K562 (cell line): ENCODE measurements around the gene VPS13D. TPM values are rescaled to one million over a fixed set of nuclear protein-coding genes. Genes with fewer than 3 reads are reported as not detected.

ENCODE experiments used
- ATAC-seq: fragments of 200-7000 bp; cut with Tn5 transposase; 3 replicates; pipeline ENCODE4 v1.9.1; 2020; ENCODE audit warnings: moderate library complexity
- BruUV-seq: library from RNA; stranded (reverse); fragments of 400-500 nt; replicated peaks from 2 replicates; lab custom pipeline; 2021; lab: Mats Ljungman, UMichigan
- CTCF ChIA-PET: fragments of 300-600 bp; formaldehyde crosslinking; extraction: SDS; loops from one replicate; lab custom pipeline; 2021; ENCODE audit warnings: low intra/inter-chr PET ratio; lab: Yijun Ruan, JAX
- POLR2A ChIA-PET: fragments of 300-600, 350-650 bp; sonication (Branson Sonifier 250); formaldehyde crosslinking; extraction: SDS; loops from one replicate; lab custom pipeline; 2021; ENCODE audit warnings: antibody characterized with exemption, inconsistent platforms; lab: Yijun Ruan, JAX
- DNase-seq, 4 experiments: peaks; one replicate each; pipeline versions ENCODE4 v3.0.0 to v3.0.0-alpha.2; 2011 to 2018; ENCODE audit warnings: low spot score in 3 of 4, mixed read lengths in 3 of 4; ENCODE audit errors: extremely low read depth in 1 of 4
- FAIRE-seq: peaks from 2 replicates; lab custom pipeline; 2011; peaks lifted over from hg19 to GRCh38; lab: Jason Lieb, UNC
- H2AFZ ChIP-seq: 2 replicates; pipeline ENCODE4 v1.6.0; 2011; ENCODE audit warnings: low read depth, low read length, control low read depth, inconsistent platforms
- H3K27ac ChIP-seq: fragments of 200-600 bp; 3 replicates; pipeline ENCODE4 v1.8.0; 2011; ENCODE audit warnings: low read depth, mild to moderate bottlenecking, control low read depth, inconsistent platforms, low read length, moderate library complexity, mixed read lengths; ENCODE audit errors: extremely low read depth
- H3K27me3 ChIP-seq, 2 experiments: fragments of 300-600 bp in 1 of 2; 2 replicates in 1 of 2; 3 replicates in 1 of 2; pipeline versions ENCODE4 v1.6.0 to v1.8.0; 2011; ENCODE audit warnings: inconsistent platforms in 2 of 2, low read length in 2 of 2, mild to moderate bottlenecking in 1 of 2, mixed read lengths in 1 of 2, moderate library complexity in 1 of 2; ENCODE audit not compliant: control insufficient read depth in 2 of 2, insufficient read depth in 2 of 2
- H3K36me3 ChIP-seq: fragments of 300-600 bp; 3 replicates; pipeline ENCODE4 v1.8.0; 2011; ENCODE audit warnings: mild to moderate bottlenecking, low read length, inconsistent platforms; ENCODE audit not compliant: control insufficient read depth, insufficient read depth
- H3K4me1 ChIP-seq, 2 experiments: fragments of 200-600 bp in 1 of 2; replicated peaks in 1 of 2; 2 replicates in 1 of 2; 3 replicates in 1 of 2; pipeline versions ENCODE4 v1.5.1 to v1.8.0; 2011; ENCODE audit warnings: inconsistent platforms in 2 of 2, low read length in 2 of 2, mild to moderate bottlenecking in 1 of 2, mixed read lengths in 1 of 2, moderate library complexity in 1 of 2; ENCODE audit not compliant: control insufficient read depth in 2 of 2, insufficient read depth in 2 of 2
- H3K4me2 ChIP-seq: 2 replicates; pipeline ENCODE4 v1.6.1; 2011; ENCODE audit warnings: low read length, control low read depth, inconsistent platforms, mixed read lengths; ENCODE audit not compliant: insufficient read depth
- H3K4me3 ChIP-seq: fragments of 200-600 bp; sonication (generic), shearing (Covaris generic); 2 replicates; pipeline ENCODE4 v1.5.1; 2016; ENCODE audit warnings: control low read depth, inconsistent platforms
- H3K79me2 ChIP-seq: fragments of 200-600 bp; 3 replicates; pipeline ENCODE4 v1.8.0; 2011; ENCODE audit warnings: low read length, inconsistent platforms; ENCODE audit not compliant: control insufficient read depth, insufficient read depth
- H3K9ac ChIP-seq, 2 experiments: 2 replicates each; pipeline versions ENCODE4 v1.6.0 to v1.6.1; 2011; ENCODE audit warnings: low read depth in 2 of 2, low read length in 2 of 2, control low read depth in 1 of 2, inconsistent platforms in 1 of 2, mild to moderate bottlenecking in 1 of 2, mixed read lengths in 1 of 2; ENCODE audit not compliant: insufficient read depth in 1 of 2
- H3K9me1 ChIP-seq: one replicate; pipeline ENCODE4 v1.6.0; 2011; ENCODE audit warnings: inconsistent platforms, mild to moderate bottlenecking, low read length, moderate library complexity; ENCODE audit not compliant: control insufficient read depth, insufficient read depth
- H3K9me3 ChIP-seq: replicated peaks from 2 replicates; pipeline ENCODE4 v1.5.1; 2011; ENCODE audit warnings: low read depth, low read length, inconsistent platforms; ENCODE audit not compliant: control insufficient read depth, insufficient read depth
- H4K20me1 ChIP-seq: replicated peaks from 2 replicates; pipeline ENCODE4 v1.6.1; 2011; ENCODE audit warnings: low read length, inconsistent platforms, mixed read lengths; ENCODE audit not compliant: control insufficient read depth, insufficient read depth
- ADNP ChIP-seq: fragments of 200-800 bp; sonication (Bioruptor generic); IDR thresholded peaks from 2 replicates; pipeline ENCODE4 v1.6.1; 2016; ENCODE audit warnings: missing genetic modification characterization, missing compliant biosample characterization
- HDAC6 ChIP-seq: IDR thresholded peaks from 2 replicates; pipeline ENCODE4 v1.6.1; 2012; ENCODE audit warnings: low read depth, mild to moderate bottlenecking, control low read depth, inconsistent platforms, low read length, moderate library complexity
- NR4A1 ChIP-seq, 2 experiments: fragments of 250-450 bp in 1 of 2; fragments of 450-650 bp in 1 of 2; sonication (Bioruptor Pico) in 1 of 2; IDR thresholded peaks; 2 replicates each; pipeline versions ENCODE4 v1.4.0 to v1.6.1; 2016 to 2020; ENCODE audit warnings: mild to moderate bottlenecking in 2 of 2, missing compliant biosample characterization in 1 of 2, missing genetic modification characterization in 1 of 2, moderate library complexity in 1 of 2
- RBM39 ChIP-seq: fragments of 200-400 bp; formaldehyde crosslinking; optimal IDR thresholded peaks from 2 replicates; pipeline ENCODE3; 2018; ENCODE audit warnings: low read depth, low read length
- WGBS: fragments of 100-300 bp; shearing (Covaris generic); methylation state at CpG from one replicate; pipeline ENCODE4 v1.1.6; 2016; ENCODE audit warnings: low coverage, mixed read lengths; ENCODE audit not compliant: insufficient coverage; ENCODE audit errors: missing lambda C conversion rate; 5-methylcytosine and 5-hydroxymethylcytosine counted together
- in situ Hi-C: fragments of 300-500 bp; cut with MboI; formaldehyde crosslinking; loops from 4 replicates; pipeline ENCODE4 v1.15.0; 2018; ENCODE audit warnings: inconsistent platforms, mixed read lengths
- intact Hi-C: fragments of 100-400 bp; cut with micrococcal nuclease; formaldehyde crosslinking; loops from 2 replicates; pipeline ENCODE4 v1.14.2; 2022
- polyA plus RNA-seq, 8 experiments: library from polyadenylated mRNA; depleted of rRNA in 4 of 8; stranded (reverse) in 5 of 8; unstranded in 3 of 8; fragments of >200 nt; fragmentation: Nextera tagmentation in 2 of 8; fragmentation: Illumina TruSeq in 1 of 8; extraction: Ambion mirVana in 2 of 8; extraction: Trizol in 1 of 8; gene quantifications; 2 replicates each; pipeline versions ENCODE4 v1.2.1 to v1.2.3, GENCODE V29; 2011 to 2014; ENCODE audit warnings: inconsistent platforms in 1 of 8, missing spikeins in 1 of 8
- total RNA-seq, 7 experiments: library from RNA; depleted of rRNA in 6 of 7; stranded (reverse); fragments of >200 nt in 6 of 7; fragmentation: Illumina TruSeq in 2 of 7; extraction: Trizol in 2 of 7; gene quantifications; 2 replicates each; pipeline versions ENCODE4 v1.2.1 to v1.2.3, GENCODE V29; 2011 to 2021; ENCODE audit warnings: low replicate concordance in 1 of 7
- TF ChIP-seq, protein P1 (sequence below): sonication (generic); IDR thresholded peaks from 2 replicates; pipeline ENCODE4 v1.6.1; 2016

The VPS13D gene
- total and polyA plus RNA-seq, 9 of the 15 experiments (the other 6 are each of a cell fraction or from before 2014, with no cell fraction given) = 6.1 to 51.5 (median 38.5) TPM

DNA sequence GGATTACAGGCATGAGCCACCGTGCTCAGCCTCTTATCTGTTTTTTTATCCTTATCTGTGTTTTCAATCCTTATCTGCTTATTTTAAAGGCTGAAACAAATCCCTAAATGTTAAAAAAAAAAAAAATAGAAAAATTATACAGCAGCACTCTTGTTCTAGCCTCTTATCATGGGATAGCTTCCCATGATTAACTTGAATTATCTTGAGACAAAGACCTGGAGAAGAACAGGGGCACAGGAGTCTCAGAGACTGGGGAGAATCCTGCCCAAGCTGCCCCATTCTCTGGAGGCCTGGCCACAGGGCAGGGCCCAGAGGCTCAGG is 301.3 kb downstream of the VPS13D start:
- intact Hi-C loops = no loop called here
- H3K4me1 ChIP-seq = peaks cover 33 to 40% of the 10 kb centered on the region in 2 experiments
- DNase-seq = no peak
- peaks cover 1% of the 10 kb centered on the region; the same call in 1 of the 2 replicates for H3K9me3 ChIP-seq
- H3K9ac ChIP-seq = peak overlapping the region; percentile 48 to 84
- FAIRE-seq = no peak
- no peak overlapping the region for H3K4me2 ChIP-seq
- no peaks in the 10 kb centered on the region for H4K20me1 ChIP-seq
- CTCF ChIA-PET = no interaction called here
- TF ChIP-seq NR4A1 (CRISPR knock-in tag; IDR thresholded peaks at IDR 0.05) = no peak
- TF ChIP-seq NR4A1 (tag; IDR thresholded peaks at IDR 0.05) = 0 out of 2 replicates have a peak, but pooled peaks have one; percentile 4
- TF ChIP-seq HDAC6 = no peak
- no peak for TF ChIP-seq RBM39
- TF ChIP-seq ADNP (tag) = peak; percentile 90
- TF ChIP-seq, protein P1, sequence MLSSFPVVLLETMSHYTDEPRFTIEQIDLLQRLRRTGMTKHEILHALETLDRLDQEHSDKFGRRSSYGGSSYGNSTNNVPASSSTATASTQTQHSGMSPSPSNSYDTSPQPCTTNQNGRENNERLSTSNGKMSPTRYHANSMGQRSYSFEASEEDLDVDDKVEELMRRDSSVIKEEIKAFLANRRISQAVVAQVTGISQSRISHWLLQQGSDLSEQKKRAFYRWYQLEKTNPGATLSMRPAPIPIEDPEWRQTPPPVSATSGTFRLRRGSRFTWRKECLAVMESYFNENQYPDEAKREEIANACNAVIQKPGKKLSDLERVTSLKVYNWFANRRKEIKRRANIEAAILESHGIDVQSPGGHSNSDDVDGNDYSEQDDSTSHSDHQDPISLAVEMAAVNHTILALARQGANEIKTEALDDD = no peak
- TF ChIP-seq, all 486 proteins: peak for 2
- no TSS peak for BruUV-seq
- Histone ChIP-seq H3K27me3 (no peaks in the 10 kb centered on the region), H3K27ac (peak overlapping the region; percentile 57), H2AFZ (peak overlapping the region; percentile 58; the same call in 1 of the 2 replicates), H3K79me2 (no peaks in the 10 kb centered on the region), H3K36me3 (no peaks in the 10 kb centered on the region), H3K4me3 (no peak overlapping the region), H3K9me1 (no peaks in the 10 kb centered on the region)
- 6% methylated on average over 1 of the region's 1 CpG for WGBS
- no peak for ATAC-seq
- POLR2A ChIA-PET = interaction anchor here (0.6 to 3.2 kb wide), 2 partner anchors 10 to 21 kb away, joined by 3 to 15 read pairs; no protein-coding TSS in a partner anchor
- in situ Hi-C loops = no loop called here
